HG03558 (cell line): Measurements from ENCODE around the gene EFCAB6.

Experiments
- ATAC-seq: cut with Tn5 transposase; IDR thresholded peaks from one replicate; pipeline ENCODE4 v1.9.1; 2021; ENCODE audit warnings: moderate number of reproducible peaks; ENCODE audit not compliant: unreplicated experiment; ENCODE audit errors: extremely low read depth

Gene EFCAB6

DNA sequence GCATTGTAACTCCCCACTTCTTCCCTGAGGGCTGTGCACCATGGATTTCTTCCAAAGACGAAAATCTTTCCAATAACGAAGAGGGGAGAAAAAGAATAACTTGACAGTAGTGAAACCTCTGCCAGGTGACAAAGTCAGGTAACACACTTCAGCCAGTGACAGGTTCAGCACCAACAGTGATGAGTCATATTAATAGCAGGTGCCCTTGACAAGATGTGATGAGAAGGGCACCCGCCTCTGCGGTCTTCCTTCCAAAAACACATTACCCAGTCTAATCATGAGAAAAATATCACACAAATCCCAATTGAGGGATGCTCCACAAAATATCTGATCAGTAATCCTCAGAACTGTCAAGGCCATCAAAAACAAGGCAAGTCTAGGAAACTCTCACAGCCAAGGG lies 157.8 kb downstream of the EFCAB6 start:
- ATAC-seq, result no peak

DNA sequence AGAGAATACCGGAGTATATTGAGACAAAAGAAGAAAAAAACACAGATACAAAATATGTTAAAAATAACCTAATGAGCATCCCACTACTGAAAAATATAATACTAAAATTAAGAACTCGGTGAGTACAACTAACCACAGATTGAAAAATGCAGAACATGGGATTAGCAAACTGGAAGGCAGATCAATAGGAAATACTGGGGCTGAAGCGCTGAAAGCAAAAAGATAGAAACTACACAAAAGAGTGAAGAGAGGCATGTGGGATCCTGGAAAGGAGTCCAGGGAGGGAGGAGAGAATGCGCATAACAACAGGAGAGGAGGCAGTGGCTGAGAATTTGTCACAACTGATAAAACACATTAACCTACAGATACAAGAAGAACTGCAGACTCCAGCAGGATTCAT lies 159.3 kb downstream of the EFCAB6 start:
- no peak for ATAC-seq

DNA sequence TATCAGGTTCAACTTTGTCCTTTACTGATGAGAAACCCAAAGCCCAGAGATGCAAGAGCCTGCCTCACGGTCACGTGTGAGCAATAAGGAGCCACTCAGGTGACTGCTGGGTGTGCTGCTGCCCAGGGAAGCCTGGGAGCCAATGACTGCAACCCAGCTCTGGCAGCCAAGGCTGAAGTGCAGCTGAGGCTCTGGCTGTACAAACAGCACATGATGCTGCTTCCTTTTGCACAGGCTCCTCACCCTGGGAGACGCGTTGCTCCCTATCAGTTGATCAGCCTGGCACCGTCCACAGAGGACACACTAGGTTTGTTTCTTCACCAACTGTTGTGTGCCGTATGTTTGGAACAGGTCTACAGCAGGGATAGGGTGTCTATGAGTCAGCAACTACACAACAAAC lies 168.7 kb downstream of the EFCAB6 start:
- no peak for ATAC-seq

DNA sequence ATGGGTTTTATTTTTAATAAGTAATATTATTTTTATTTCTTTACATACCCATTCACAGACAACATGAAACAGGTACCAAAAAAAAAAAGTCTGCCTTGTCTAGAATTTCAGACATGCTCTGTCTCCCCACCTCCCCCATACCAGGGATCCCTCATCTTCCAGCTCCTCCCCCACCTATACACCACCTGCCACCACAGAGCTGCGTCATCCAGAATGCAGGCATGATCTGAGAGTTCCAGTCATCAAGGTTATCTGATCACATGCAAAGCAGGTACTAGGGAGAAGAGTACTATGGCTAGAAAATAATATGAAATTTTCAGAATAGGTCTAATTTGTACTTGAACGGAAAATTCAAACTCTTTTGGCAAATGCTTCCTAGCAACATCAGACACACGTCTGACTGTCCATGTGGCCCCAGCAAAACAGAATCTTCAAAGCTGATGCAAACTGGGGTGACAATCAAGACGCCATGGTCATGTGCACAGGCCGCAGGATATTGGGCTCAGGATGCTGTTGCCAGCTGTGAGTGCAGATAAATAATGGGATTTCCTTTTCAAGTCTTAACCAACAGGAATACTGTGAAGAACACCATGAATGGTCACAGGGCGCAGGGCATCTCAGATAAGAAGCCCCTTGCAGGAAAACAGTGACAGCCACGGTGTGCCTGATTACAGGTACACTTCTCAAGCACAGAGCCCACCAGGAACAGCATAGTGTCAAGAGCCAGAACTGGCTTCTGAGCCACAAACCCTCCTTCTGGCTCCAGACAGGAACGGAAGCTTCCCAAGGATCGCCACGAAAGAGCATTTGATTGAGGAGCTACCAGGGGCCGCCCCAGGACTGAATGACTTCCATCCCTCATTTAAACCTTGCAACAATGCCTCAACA lies 169.5 kb downstream of the EFCAB6 start:
- no peak for ATAC-seq

DNA sequence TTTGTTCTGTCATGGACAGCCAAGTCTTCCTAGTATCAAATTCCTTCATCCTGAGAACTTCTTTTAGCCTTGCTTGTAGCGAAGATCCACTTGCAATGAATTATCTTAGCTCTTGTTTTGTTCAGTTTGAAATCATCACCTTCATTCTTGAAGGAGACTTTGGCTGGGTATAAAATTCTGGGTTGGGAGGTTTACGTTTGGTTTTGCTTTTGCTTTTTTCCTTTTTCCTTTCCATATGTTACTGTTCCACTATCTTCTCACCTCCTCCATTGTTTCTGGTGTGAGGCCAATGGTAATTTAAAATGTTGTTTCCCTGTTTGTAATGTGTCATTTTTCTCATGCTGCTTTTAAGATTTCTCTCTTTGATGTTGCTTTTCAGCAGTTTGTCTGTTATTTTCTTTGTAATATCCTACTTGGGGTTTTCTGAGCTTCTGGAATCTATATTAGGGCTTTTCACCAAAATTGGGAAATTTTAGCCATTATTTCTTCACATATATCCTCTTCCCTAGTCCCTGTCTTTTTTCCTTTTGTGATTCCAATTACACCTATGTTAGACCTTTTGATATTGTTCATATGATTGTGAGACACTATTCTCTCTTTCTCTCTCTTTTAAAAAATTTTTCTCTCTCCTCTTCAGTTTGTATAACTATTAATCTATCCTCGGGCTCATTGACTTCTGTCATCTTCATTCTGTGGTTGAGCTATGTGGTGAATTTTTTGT lies 172.7 kb downstream of the EFCAB6 start:
- no peak for ATAC-seq

DNA sequence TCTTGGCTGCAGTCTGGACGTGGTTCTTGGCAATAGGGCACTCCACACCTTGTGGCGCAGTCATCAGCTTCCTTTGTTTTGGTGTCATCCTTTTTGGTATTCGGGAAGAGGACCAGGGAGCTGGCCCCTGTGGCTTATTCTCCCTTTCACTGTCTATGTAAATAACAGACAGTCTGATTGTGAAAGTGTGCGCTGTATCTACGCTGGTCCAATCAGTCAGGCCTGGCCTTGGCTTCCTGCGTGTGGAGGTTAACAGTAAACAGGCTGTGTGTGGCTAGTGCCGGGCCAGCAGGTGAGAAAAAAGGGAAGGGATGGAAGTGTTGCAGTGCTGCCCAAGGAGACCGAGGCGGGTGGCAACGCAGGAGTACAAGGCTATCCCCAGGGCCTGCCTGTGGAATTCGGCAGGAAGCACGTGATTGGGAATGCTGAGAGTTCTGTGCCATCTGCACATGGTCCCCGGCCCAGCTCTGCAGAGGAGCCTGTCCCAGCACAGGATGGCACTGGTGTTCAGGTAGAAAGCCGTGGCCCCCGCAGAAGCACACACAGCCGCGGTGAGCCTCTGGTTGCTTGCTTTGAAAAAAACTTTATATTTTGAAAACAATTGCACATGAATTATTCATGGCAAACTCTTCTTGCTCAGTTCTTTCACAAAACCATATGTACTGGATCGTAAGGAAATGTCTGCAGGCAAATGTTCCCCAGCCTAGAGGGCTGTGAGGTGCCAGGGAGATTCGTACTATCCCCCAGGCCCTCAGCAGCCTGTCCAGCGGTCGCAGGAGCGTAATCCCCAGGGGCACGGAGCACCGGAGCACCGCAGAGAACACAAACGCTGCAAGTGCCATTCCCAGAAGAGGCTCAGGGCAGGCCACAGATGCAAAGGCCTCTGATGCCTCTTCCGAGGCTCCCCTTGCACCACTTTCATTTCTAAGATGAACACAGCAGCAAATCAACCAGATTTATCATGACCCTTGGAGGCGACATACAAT lies 174.5 kb downstream of the EFCAB6 start:
- no peak for ATAC-seq

DNA sequence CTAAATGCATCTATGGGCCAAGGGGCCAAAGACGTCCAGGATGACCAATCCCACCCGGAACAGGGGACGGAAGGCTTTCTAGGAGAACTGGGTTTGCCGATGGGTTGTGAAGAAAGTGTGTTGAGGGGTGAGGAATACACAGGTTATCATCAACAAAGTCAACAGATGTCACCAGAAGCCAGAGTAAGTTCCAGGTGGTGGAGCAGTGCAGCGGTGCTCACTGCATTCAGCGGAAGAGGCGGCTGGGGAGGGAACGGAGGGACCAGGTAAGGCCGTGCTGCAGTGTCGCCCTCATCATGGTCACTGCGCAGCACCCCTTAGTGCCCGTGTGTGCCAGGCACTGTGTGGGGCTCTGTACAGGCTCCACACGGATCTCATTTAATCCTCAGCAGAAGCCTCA lies 176.0 kb downstream of the EFCAB6 start:
- ATAC-seq, result no peak

DNA sequence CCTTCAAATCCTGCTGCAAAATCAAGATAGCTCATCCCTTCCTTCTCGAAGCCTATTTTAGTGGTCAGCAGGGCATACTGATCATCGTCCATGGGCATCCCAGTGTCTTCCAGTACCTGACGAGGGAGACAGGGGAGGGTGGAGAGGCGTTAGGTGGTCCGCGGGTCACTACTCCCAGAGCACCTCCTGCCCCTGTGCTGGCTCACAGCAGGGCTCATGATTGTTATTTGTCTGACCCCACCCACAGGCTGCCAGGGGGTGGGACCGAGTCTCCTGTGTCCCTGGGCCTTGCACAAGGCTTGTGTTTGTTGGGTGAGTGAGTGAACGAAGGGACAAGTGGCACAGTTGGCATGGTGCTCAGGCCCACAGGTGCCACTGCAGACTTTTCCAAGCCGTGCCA lies 177.0 kb downstream of the EFCAB6 start:
- ATAC-seq, result no peak

DNA sequence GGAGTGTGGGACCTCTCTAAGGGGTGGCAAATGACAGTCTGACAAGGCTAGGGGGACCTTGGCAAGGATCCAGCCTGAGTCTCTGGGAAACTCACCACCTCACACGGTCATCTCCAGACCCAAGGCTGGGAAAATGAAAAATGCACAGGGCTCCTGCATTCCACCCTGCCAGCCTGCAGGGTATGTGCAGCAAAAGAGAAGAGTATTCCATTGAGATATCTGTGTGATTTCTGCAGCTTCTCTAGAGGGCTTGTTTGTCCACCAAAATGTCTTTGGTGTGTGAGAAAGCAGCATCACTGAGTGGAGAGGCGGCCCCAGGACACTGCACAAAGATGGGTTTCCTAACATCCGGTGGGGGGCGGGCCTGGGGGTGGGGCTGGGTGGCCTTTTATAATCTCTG lies 177.8 kb downstream of the EFCAB6 start:
- ATAC-seq, result no peak

DNA sequence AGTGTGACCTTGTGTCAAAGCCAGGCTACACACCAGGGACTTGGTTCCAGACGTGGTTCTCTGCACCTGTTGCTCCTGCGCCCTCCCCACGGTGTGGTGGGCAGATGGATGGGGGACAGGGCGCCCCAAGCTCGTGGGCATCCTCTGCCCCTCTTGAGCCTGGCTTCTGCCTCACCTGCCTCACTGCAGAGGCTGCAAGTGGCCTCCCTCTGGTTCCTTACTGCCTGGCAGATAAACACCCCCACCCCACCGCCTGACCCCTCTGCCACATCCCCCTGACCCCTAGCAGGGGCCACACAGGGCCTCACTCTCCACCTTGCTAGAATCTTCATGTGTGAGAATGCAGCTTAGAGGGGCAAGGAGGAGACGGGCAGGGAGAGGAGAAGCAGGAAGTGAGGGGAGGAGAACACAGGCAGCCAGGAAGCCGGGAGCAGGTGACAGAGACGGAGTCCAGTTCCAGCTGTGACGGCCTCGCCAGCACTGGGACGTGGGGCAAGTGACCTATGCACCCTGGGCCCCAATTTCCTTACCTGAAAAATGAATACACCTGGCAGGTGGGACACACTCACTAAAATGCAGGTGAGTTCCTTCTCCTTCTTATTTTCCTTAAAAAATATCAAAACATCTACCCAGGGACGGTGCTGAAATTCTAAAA lies 178.3 kb downstream of the EFCAB6 start:
- ATAC-seq, result no peak

DNA sequence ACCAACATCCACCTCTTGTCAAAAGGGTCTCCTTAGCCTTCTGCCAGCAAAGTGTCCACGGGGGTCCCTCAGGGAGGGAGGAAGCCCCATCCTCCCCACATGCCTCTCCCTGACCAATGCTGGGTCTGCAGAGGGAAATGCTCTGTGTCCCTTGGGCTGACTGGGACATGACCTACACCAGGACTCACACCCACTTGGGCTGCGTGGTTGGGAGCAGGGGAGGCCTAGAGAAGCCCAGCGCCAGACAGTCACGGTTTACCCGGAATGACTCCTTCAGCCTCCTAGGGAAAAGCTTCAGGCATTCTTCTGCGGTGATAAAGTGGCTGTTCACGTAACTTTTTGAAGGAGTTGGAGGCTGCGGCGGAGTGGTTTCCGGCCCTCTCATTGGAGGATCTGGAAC lies 180.3 kb downstream of the EFCAB6 start:
- ATAC-seq, result no peak

DNA sequence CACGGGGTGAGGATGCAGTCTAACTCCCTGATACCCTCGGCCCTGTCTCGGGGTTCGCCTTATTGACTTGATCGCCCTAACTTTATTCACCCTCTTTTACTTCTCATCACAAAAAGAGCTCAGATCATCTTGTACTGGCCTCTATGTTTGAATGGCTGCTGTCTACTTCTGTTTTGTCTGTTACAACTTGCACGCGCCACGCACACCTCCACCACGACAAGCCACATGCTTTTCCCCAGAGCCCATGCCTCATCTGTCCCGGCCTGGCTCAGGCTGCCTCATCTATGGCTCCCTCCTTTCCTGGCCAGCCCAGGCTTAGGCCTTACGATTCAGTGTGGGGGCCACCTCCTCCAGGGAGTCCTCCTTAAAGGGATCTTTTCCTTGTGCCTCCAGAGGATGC lies 180.9 kb downstream of the EFCAB6 start:
- no peak for ATAC-seq

DNA sequence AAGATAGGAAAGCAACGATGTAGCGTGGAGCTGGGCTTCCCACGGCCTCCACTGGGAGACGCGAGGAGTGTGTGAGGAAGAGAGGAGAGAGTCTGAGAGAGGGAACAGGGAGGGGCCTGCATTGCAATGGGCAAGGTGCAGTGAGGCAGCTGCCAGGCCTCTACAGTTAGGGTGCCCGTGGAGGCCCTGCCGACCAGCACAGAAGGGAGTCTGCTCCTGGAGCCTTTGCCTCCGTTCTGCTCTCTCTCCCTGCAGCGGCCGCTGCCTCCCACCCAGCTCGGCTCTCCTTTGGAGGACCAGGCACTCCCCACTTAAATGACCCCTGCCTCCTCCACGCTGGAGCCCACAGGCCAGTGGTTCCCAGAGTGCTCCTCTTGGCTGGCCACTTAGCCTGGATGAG lies 181.7 kb downstream of the EFCAB6 start:
- ATAC-seq, result no peak

DNA sequence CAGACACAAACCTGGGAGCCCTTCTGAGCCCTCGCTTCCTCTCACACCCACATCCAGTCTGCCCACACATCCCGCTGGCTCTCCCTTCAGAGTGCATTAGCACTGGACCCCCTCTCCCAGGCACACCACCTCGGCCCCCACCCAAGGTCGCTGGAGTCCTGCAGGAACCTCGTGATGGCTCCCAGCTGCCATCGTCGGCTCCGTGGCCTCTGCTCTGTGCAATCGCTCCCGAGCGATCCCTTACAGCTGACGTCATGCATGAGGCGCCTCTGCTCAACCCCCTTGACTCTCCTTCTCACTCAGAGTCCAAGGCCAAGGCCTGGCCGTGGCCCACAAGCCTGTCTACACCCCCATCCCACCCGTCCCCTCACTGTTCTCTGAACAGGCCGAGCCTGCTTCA lies 183.9 kb downstream of the EFCAB6 start:
- no peak for ATAC-seq

DNA sequence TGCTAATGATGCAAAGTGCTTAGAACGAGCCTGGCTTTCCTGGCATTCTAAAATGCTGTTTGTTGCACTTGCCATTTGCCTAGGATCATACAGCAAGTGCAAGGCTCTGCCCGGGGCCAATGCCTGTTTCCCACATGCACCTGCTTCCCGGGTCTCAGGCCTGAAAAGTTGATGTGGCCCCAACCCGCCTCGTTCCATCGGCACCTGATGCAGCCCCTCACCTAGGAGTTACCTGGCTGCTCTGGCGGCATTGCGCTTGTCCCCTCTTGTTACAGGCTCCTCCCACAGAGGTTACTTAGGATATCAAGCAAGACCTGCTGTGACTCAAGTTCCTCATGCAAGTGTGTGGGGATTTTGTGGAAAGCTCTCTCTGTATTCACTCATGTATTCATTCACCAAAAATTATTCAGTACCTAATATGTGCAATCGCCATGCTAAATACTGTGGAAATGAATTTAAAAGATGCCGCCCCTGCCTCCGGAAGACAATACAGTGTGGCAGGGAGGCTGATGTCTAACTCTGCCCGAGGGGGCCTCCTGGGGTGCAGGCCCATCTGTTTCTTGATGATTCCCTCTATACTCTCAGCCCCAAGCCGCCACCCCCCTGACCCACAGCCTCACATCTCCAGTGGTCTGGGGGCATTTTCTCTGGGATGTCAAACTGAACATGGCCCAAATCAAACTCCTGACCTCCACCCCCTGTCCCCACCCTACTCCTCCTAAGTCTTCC lies 184.5 kb downstream of the EFCAB6 start:
- no peak for ATAC-seq

DNA sequence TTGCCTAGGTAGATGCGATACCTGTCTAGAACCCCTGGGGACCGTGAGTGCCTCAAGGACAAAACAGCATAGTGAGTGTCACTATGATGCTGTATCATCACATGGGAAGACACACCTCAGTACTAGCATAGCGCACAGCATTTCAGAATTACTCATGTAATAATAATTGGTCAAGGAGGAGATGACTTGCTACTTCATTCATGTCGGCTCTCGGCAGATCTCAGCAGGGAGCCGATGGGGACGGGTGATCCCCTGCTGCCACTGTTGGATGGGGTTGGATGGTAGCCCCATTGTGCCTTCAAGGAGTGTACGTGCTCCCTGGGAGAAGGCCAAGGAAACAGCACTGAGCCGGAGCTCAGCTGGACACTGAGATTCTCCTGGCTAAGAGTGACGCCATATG lies 186.9 kb downstream of the EFCAB6 start:
- no peak for ATAC-seq

DNA sequence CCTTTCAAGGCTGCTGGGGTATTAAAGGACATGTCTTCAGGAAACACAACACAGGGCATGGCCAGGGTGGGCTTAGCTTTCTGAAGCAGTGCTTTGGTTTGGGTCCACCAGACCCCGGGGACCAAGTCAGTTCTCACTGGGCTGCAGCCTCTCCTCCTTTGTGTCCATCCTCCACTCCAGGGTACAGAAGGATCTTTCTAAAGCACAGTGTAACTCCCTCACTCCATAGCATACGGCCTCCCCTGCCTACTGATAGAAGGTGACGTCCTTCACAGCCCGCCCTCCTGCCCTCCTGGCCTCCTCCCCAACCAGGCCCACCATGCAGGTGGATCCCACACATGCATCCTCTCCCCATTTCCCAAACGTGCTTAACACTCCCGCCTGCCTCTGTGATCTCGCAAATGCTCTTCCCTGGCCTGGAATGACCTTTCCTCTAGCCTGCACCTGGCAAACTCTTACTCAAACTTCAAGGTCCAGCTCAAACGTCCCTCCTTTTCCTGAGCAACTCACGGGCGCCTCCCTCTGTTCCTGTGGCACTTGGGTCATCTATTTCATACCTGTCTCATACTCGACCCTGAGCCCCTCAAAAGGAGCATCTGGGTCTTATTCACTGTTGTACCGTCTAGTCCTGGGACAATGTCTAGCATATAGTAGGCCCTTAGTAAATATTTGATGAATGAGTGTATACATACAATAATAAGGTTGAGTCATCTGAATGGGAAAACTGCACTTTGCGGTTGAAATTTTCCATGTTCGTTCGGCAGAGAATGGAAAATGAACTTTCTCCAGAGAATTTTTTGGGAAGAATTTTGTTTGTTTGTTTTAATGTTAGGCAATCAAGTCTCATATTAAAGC lies 187.7 kb downstream of the EFCAB6 start:
- no peak for ATAC-seq

DNA sequence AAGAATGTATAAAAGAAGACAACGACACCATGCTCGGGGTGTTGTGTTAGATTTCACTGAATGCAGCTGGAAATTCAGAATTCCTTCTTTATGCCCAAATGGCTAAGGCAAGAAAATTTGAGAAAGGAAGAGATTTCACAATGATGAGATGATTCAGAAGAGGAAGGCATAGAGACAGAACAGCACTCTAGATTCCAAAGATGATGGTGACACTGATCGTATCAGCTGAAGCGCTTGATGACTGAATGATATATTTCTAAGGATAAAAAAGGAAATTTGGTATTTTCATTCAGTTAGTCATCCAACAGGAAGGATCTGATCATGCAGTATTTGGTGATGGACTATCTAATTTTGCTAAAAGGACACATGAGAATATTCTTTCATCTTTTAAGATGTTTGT lies 189.2 kb downstream of the EFCAB6 start:
- ATAC-seq, result no peak

DNA sequence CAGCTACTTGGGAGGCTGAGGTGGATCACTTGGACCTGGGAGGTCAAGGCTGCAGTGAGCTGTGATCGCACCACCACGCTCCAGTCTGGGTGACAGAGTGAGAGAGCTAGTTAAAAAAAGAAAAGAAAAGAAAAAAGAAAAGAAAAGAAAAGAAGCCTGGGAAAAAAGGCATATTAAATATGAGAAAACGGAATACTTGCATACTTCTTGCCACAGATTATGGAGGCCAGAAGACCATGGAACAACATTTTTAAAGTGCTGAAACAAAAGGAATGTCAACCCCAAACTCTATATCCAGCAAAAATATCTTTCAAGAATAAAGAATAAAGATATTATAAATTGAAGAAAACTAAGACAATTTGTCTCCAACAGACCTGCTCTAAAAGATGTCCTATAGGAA lies 191.9 kb downstream of the EFCAB6 start:
- no peak for ATAC-seq
